HEK293 (cell line): ENCODE data around the gene PLA2G5.

Source experiments
- GFI1B ChIP-seq: fragments of 450-650 bp; formaldehyde crosslinking; IDR thresholded peaks from 2 replicates; pipeline ENCODE4 v1.5.1; 2016; ENCODE audit warnings: missing biosample characterization, missing genetic modification characterization
- SP3 ChIP-seq: fragments of 450-650 bp; formaldehyde crosslinking; IDR thresholded peaks from 2 replicates; pipeline ENCODE4 v1.5.1; 2016; ENCODE audit warnings: missing biosample characterization, missing genetic modification characterization
- ZNF302 ChIP-seq: fragments of 450-650 bp; formaldehyde crosslinking; IDR thresholded peaks from 2 replicates; pipeline ENCODE4 v1.5.1; 2016; ENCODE audit warnings: missing biosample characterization, missing genetic modification characterization, low read depth
- TF ChIP-seq, protein P1 (sequence below): fragments of 450-650 bp; formaldehyde crosslinking; IDR thresholded peaks from 2 replicates; pipeline ENCODE4 v1.5.1; 2016; ENCODE audit warnings: missing biosample characterization, missing genetic modification characterization
- TF ChIP-seq, protein P2 (sequence below): fragments of 450-650 bp; formaldehyde crosslinking; IDR thresholded peaks from 2 replicates; pipeline ENCODE4 v1.5.1; 2016; ENCODE audit warnings: missing biosample characterization, missing genetic modification characterization
- TF ChIP-seq, protein P3 (sequence below): fragments of 450-650 bp; formaldehyde crosslinking; IDR thresholded peaks from 2 replicates; pipeline ENCODE4 v1.5.1; 2017; ENCODE audit warnings: missing biosample characterization, missing genetic modification characterization

DNA sequence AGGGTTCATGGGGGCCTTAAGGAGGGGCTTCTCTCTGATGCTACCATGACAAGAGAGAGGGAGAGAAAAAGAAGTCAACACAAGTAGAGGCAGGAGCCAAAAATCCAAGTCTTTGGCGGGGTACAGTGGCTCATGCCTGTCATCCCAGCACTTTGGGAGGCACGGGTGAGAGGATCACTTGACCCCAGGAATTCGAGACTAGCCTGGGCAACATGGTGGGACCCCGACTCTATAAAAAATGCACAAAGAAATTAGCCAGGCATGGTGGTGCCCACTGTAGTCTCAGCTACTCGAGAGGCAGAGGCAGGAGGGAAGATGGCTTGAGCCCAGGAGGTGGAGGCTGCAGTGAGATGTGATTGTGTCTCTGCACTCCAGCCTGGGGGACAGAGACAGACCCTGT, 8.7 kb downstream of the PLA2G5 start:
- no peak for TF ChIP-seq GFI1B (tag by site-specific recombination)
- TF ChIP-seq, protein P1, sequence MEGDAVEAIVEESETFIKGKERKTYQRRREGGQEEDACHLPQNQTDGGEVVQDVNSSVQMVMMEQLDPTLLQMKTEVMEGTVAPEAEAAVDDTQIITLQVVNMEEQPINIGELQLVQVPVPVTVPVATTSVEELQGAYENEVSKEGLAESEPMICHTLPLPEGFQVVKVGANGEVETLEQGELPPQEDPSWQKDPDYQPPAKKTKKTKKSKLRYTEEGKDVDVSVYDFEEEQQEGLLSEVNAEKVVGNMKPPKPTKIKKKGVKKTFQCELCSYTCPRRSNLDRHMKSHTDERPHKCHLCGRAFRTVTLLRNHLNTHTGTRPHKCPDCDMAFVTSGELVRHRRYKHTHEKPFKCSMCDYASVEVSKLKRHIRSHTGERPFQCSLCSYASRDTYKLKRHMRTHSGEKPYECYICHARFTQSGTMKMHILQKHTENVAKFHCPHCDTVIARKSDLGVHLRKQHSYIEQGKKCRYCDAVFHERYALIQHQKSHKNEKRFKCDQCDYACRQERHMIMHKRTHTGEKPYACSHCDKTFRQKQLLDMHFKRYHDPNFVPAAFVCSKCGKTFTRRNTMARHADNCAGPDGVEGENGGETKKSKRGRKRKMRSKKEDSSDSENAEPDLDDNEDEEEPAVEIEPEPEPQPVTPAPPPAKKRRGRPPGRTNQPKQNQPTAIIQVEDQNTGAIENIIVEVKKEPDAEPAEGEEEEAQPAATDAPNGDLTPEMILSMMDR (tag by site-specific recombination): no peak
- no peak for TF ChIP-seq ZNF302
- no peak for TF ChIP-seq SP3 (tag by site-specific recombination)
- TF ChIP-seq, protein P2, sequence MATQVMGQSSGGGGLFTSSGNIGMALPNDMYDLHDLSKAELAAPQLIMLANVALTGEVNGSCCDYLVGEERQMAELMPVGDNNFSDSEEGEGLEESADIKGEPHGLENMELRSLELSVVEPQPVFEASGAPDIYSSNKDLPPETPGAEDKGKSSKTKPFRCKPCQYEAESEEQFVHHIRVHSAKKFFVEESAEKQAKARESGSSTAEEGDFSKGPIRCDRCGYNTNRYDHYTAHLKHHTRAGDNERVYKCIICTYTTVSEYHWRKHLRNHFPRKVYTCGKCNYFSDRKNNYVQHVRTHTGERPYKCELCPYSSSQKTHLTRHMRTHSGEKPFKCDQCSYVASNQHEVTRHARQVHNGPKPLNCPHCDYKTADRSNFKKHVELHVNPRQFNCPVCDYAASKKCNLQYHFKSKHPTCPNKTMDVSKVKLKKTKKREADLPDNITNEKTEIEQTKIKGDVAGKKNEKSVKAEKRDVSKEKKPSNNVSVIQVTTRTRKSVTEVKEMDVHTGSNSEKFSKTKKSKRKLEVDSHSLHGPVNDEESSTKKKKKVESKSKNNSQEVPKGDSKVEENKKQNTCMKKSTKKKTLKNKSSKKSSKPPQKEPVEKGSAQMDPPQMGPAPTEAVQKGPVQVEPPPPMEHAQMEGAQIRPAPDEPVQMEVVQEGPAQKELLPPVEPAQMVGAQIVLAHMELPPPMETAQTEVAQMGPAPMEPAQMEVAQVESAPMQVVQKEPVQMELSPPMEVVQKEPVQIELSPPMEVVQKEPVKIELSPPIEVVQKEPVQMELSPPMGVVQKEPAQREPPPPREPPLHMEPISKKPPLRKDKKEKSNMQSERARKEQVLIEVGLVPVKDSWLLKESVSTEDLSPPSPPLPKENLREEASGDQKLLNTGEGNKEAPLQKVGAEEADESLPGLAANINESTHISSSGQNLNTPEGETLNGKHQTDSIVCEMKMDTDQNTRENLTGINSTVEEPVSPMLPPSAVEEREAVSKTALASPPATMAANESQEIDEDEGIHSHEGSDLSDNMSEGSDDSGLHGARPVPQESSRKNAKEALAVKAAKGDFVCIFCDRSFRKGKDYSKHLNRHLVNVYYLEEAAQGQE: no peak
- TF ChIP-seq, protein P3, sequence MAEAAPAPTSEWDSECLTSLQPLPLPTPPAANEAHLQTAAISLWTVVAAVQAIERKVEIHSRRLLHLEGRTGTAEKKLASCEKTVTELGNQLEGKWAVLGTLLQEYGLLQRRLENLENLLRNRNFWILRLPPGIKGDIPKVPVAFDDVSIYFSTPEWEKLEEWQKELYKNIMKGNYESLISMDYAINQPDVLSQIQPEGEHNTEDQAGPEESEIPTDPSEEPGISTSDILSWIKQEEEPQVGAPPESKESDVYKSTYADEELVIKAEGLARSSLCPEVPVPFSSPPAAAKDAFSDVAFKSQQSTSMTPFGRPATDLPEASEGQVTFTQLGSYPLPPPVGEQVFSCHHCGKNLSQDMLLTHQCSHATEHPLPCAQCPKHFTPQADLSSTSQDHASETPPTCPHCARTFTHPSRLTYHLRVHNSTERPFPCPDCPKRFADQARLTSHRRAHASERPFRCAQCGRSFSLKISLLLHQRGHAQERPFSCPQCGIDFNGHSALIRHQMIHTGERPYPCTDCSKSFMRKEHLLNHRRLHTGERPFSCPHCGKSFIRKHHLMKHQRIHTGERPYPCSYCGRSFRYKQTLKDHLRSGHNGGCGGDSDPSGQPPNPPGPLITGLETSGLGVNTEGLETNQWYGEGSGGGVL (tag by site-specific recombination): no peak
